ENCODE data around the gene BACE2. TPM values are rescaled to one million over a fixed set of nuclear protein-coding genes. Genes with fewer than 3 reads are reported as not detected.
A peak's percentile ranks its signal among the peaks of the same experiment; 100 is the strongest.

BACE2 gene
- total RNA-seq, 1 experiment from 2014 or later, result 502 TPM

- no peak for DNase-seq (ENCODE audit: low read depth, low spot score)
- in situ Hi-C loops (cut with HindIII; ENCODE audit: low pct_unique_long_range_greater_than_20kb, low sequenced_read_pairs), result no loop called here
Measured at GRCh38 chr21:41199123-41199522, 31.2 kb downstream of the BACE2 start.

GRCh38 chr21:41199588-41199987 is 31.6 kb downstream of the BACE2 start:
- DNase-seq (ENCODE audit: low read depth, low spot score), result no peak
- in situ Hi-C loops (cut with HindIII; ENCODE audit: low pct_unique_long_range_greater_than_20kb, low sequenced_read_pairs), result no loop called here

GRCh38 chr21:41201385-41201784 is 33.4 kb downstream of the BACE2 start:
- in situ Hi-C loops (cut with HindIII; ENCODE audit: low pct_unique_long_range_greater_than_20kb, low sequenced_read_pairs), result no loop called here
- DNase-seq (ENCODE audit: low read depth, low spot score), result no peak

- no peak for DNase-seq (ENCODE audit: low read depth, low spot score)
- in situ Hi-C loops (cut with HindIII; ENCODE audit: low pct_unique_long_range_greater_than_20kb, low sequenced_read_pairs), result no loop called here
Measured at GRCh38 chr21:41204736-41205135, 36.8 kb downstream of the BACE2 start.

- in situ Hi-C loops (cut with HindIII; ENCODE audit: low pct_unique_long_range_greater_than_20kb, low sequenced_read_pairs), result no loop called here
- DNase-seq (ENCODE audit: low read depth, low spot score), result peak; percentile 89
Measured at GRCh38 chr21:41207401-41208375, 39.7 kb downstream of the BACE2 start.

GRCh38 chr21:41208376-41208763 is 40.4 kb downstream of the BACE2 start:
- in situ Hi-C loops (cut with HindIII; ENCODE audit: low pct_unique_long_range_greater_than_20kb, low sequenced_read_pairs), result no loop called here
- DNase-seq (ENCODE audit: low read depth, low spot score), result no peak

GRCh38 chr21:41209016-41209619 is 41.2 kb downstream of the BACE2 start:
- DNase-seq (ENCODE audit: low read depth, low spot score), result no peak
- in situ Hi-C loops (cut with HindIII; ENCODE audit: low pct_unique_long_range_greater_than_20kb, low sequenced_read_pairs), result no loop called here

- in situ Hi-C loops (cut with HindIII; ENCODE audit: low pct_unique_long_range_greater_than_20kb, low sequenced_read_pairs), result no loop called here
- DNase-seq (ENCODE audit: low read depth, low spot score), result no peak
Measured at GRCh38 chr21:41210426-41211059, 42.6 kb downstream of the BACE2 start.

- DNase-seq (ENCODE audit: low read depth, low spot score), result no peak
- in situ Hi-C loops (cut with HindIII; ENCODE audit: low pct_unique_long_range_greater_than_20kb, low sequenced_read_pairs), result no loop called here
Measured at GRCh38 chr21:41211060-41211805, 43.3 kb downstream of the BACE2 start.

- DNase-seq (ENCODE audit: low read depth, low spot score), result no peak
- in situ Hi-C loops (cut with HindIII; ENCODE audit: low pct_unique_long_range_greater_than_20kb, low sequenced_read_pairs), result no loop called here
Measured at GRCh38 chr21:41213021-41213420, 45.1 kb downstream of the BACE2 start.

GRCh38 chr21:41215856-41216408 is 48.0 kb downstream of the BACE2 start:
- DNase-seq (ENCODE audit: low read depth, low spot score), result no peak
- in situ Hi-C loops (cut with HindIII; ENCODE audit: low pct_unique_long_range_greater_than_20kb, low sequenced_read_pairs), result no loop called here

GRCh38 chr21:41216486-41216885 is 48.5 kb downstream of the BACE2 start:
- no peak for DNase-seq (ENCODE audit: low read depth, low spot score)
- in situ Hi-C loops (cut with HindIII; ENCODE audit: low pct_unique_long_range_greater_than_20kb, low sequenced_read_pairs), result no loop called here

GRCh38 chr21:41217671-41218385 is 49.9 kb downstream of the BACE2 start:
- in situ Hi-C loops (cut with HindIII; ENCODE audit: low pct_unique_long_range_greater_than_20kb, low sequenced_read_pairs), result no loop called here
- no peak for DNase-seq (ENCODE audit: low read depth, low spot score)

GRCh38 chr21:41219498-41220207 is 51.7 kb downstream of the BACE2 start:
- no peak for DNase-seq (ENCODE audit: low read depth, low spot score)
- in situ Hi-C loops (cut with HindIII; ENCODE audit: low pct_unique_long_range_greater_than_20kb, low sequenced_read_pairs), result no loop called here

GRCh38 chr21:41220208-41220733 is 52.3 kb downstream of the BACE2 start:
- DNase-seq (ENCODE audit: low read depth, low spot score), result no peak
- in situ Hi-C loops (cut with HindIII; ENCODE audit: low pct_unique_long_range_greater_than_20kb, low sequenced_read_pairs), result no loop called here
